HepG2 (cell line): ENCODE data around the gene BAZ1A. TPM values are rescaled to one million over a fixed set of nuclear protein-coding genes. Genes with fewer than 3 reads are reported as not detected.

Experiments
- ATAC-seq: fragments of 200-7000 bp; cut with Tn5 transposase; 3 replicates; pipeline ENCODE4 v1.9.1; 2020; ENCODE audit warnings: mild to moderate bottlenecking, moderate library complexity
- BruUV-seq: library from RNA; stranded (reverse); fragments of 400-500 nt; replicated peaks from 2 replicates; lab custom pipeline; 2021; lab: Mats Ljungman, UMichigan
- CTCF ChIA-PET: fragments of 300-600 bp; formaldehyde crosslinking; extraction: SDS; loops from one replicate; lab custom pipeline; 2021; ENCODE audit warnings: low total read pairs, inconsistent platforms, low intra/inter-chr PET ratio; lab: Yijun Ruan, JAX
- POLR2A ChIA-PET: fragments of 350-600 bp; sonication (Branson Sonifier 250); formaldehyde crosslinking; loops from one replicate; lab custom pipeline; 2020; ENCODE audit warnings: antibody characterized with exemption, inconsistent platforms; lab: Yijun Ruan, JAX
- DNase-seq: peaks from one replicate; pipeline ENCODE4 v3.0.0-alpha.2; 2015; ENCODE audit warnings: low spot score
- FAIRE-seq: peaks from 3 replicates; lab custom pipeline; 2011; peaks lifted over from hg19 to GRCh38; lab: Jason Lieb, UNC
- H2AFZ ChIP-seq: one replicate; pipeline ENCODE4 v1.6.1; 2011; ENCODE audit warnings: low read length, inconsistent platforms
- H3K27ac ChIP-seq: fragments of 300-600 bp; 3 replicates; pipeline ENCODE4 v1.8.0; 2011; ENCODE audit warnings: mixed run types, mild to moderate bottlenecking, mixed read lengths, low read length, inconsistent platforms; ENCODE audit not compliant: insufficient read depth; ENCODE audit errors: extremely low read length
- H3K27me3 ChIP-seq, 2 experiments: fragments of 200-600 bp in 1 of 2; 2 replicates in 1 of 2; 3 replicates in 1 of 2; pipeline versions ENCODE4 v1.6.0 to v1.8.0; 2011; ENCODE audit warnings: low read length in 2 of 2, mild to moderate bottlenecking in 2 of 2, moderate library complexity in 2 of 2, inconsistent platforms in 1 of 2; ENCODE audit not compliant: insufficient read depth in 2 of 2, control insufficient read depth in 1 of 2
- H3K36me3 ChIP-seq, 2 experiments: fragments of 200-600 bp in 1 of 2; replicated peaks in 1 of 2; 2 replicates in 1 of 2; 3 replicates in 1 of 2; pipeline versions ENCODE4 v1.5.1 to v1.8.0; 2011; ENCODE audit warnings: low read length in 2 of 2, inconsistent platforms in 1 of 2; ENCODE audit not compliant: insufficient read depth in 2 of 2, control insufficient read depth in 1 of 2
- H3K4me1 ChIP-seq: 2 replicates; pipeline ENCODE4 v1.5.1; 2012; ENCODE audit warnings: low read length, inconsistent platforms; ENCODE audit not compliant: insufficient read depth
- H3K4me2 ChIP-seq: 2 replicates; pipeline ENCODE4 v1.6.0; 2011; ENCODE audit warnings: low read depth, low read length, inconsistent platforms
- H3K4me3 ChIP-seq, 3 experiments: fragments of 200-600 bp in 1 of 3; sonication (generic), shearing (Covaris generic) in 1 of 3; replicated peaks in 1 of 3; 2 replicates each; pipeline ENCODE4 v1.5.1; 2011 to 2016; ENCODE audit warnings: low read length in 3 of 3, inconsistent platforms in 2 of 3, low read depth in 2 of 3, mild to moderate bottlenecking in 2 of 3, control low read depth in 1 of 3, mixed read lengths in 1 of 3; ENCODE audit not compliant: insufficient read depth in 1 of 3
- H3K79me2 ChIP-seq: one replicate; pipeline ENCODE4 v1.6.1; 2011; ENCODE audit warnings: low read length, inconsistent platforms; ENCODE audit not compliant: insufficient read depth
- H3K9ac ChIP-seq: 2 replicates; pipeline ENCODE4 v1.6.0; 2011; ENCODE audit warnings: mild to moderate bottlenecking, low read depth, low read length, inconsistent platforms; ENCODE audit not compliant: insufficient read depth
- H3K9me3 ChIP-seq: 2 replicates; pipeline ENCODE4 v1.5.1; 2012; ENCODE audit warnings: mild to moderate bottlenecking, low read length
- H4K20me1 ChIP-seq: 2 replicates; pipeline ENCODE4 v1.6.0; 2011; ENCODE audit warnings: inconsistent platforms, mild to moderate bottlenecking, low read length, moderate library complexity; ENCODE audit not compliant: insufficient read depth
- ARNT2 ChIP-seq: sonication (generic); formaldehyde crosslinking; IDR thresholded peaks from 2 replicates; pipeline ENCODE4 v1.8.0; 2022; ENCODE audit warnings: mild to moderate bottlenecking, low read depth, missing genetic modification reagents, moderate library complexity
- BCL6 ChIP-seq: IDR thresholded peaks from 2 replicates; pipeline ENCODE4 v1.6.1; 2016; ENCODE audit warnings: missing genetic modification reagents, missing compliant biosample characterization
- ELF1 ChIP-seq: sonication (generic); formaldehyde crosslinking; IDR thresholded peaks from 2 replicates; pipeline ENCODE4 v1.4.0; 2020; ENCODE audit warnings: missing genetic modification reagents
- KLF12 ChIP-seq: sonication (generic); formaldehyde crosslinking; IDR thresholded peaks from 2 replicates; pipeline ENCODE4 v1.4.0; 2020; ENCODE audit warnings: missing genetic modification reagents, borderline replicate concordance
- RBAK ChIP-seq: sonication (generic); formaldehyde crosslinking; IDR thresholded peaks from 2 replicates; pipeline ENCODE4 v1.5.1; 2020; ENCODE audit warnings: mild to moderate bottlenecking, missing genetic modification reagents
- SRSF1 ChIP-seq: fragments of 200-400 bp; formaldehyde crosslinking; optimal IDR thresholded peaks from 2 replicates; pipeline ENCODE3; 2017; ENCODE audit warnings: mild to moderate bottlenecking, low read depth, low read length, moderate library complexity
- SRY ChIP-seq: sonication (generic); formaldehyde crosslinking; IDR thresholded peaks from 2 replicates; pipeline ENCODE4 v1.8.0; 2022; ENCODE audit warnings: mild to moderate bottlenecking, missing genetic modification reagents
- TOE1 ChIP-seq: sonication (generic); formaldehyde crosslinking; IDR thresholded peaks from 2 replicates; pipeline ENCODE4 v1.4.0; 2020; ENCODE audit warnings: mild to moderate bottlenecking, missing genetic modification reagents
- ZFP36 ChIP-seq: fragments of 150-350 bp; IDR thresholded peaks from 2 replicates; pipeline ENCODE4 v1.6.1; 2018; ENCODE audit warnings: borderline replicate concordance, low read length, low read depth; ENCODE audit not compliant: partially characterized antibody
- ZNF547 ChIP-seq: sonication (generic); formaldehyde crosslinking; IDR thresholded peaks from 2 replicates; pipeline ENCODE4 v1.5.1; 2020; ENCODE audit warnings: mild to moderate bottlenecking, missing genetic modification reagents
- ZNF674 ChIP-seq: sonication (generic); formaldehyde crosslinking; IDR thresholded peaks from 2 replicates; pipeline ENCODE4 v1.5.0; 2020; ENCODE audit warnings: low read depth, mild to moderate bottlenecking, missing genetic modification reagents
- ZNF75D ChIP-seq: sonication (generic); formaldehyde crosslinking; IDR thresholded peaks from 2 replicates; pipeline ENCODE4 v1.8.1; 2023; ENCODE audit warnings: missing genetic modification reagents, mild to moderate bottlenecking, borderline replicate concordance
- WGBS: methylation state at CpG from one replicate; pipeline ENCODE4 v1.1.6; 2017; ENCODE audit warnings: low lambda C conversion rate; 5-methylcytosine and 5-hydroxymethylcytosine counted together
- in situ Hi-C: cut with HindIII; loops from 2 replicates; pipeline ENCODE4 v1.10.0; 2017; ENCODE audit warnings: low pct_unique_long_range_greater_than_20kb; ENCODE audit not compliant: extremely low pct_ligation_motif_present
- intact Hi-C: fragments of 100-400 bp; cut with micrococcal nuclease; formaldehyde crosslinking; loops from one replicate; pipeline ENCODE4 v1.10.0; 2022; ENCODE audit not compliant: unreplicated experiment
- polyA plus RNA-seq, 8 experiments: library from polyadenylated mRNA; depleted of rRNA in 3 of 8; stranded (reverse) in 7 of 8; unstranded in 1 of 8; fragments of >200 nt; fragmentation: Illumina TruSeq in 4 of 8; extraction: Trizol in 4 of 8; gene quantifications; 2 replicates each; pipeline versions ENCODE4 v1.2.1 to v1.2.3, GENCODE V29; 2011 to 2016; ENCODE audit warnings: low read depth in 4 of 8, missing spikeins in 1 of 8, mixed read lengths in 1 of 8; ENCODE audit not compliant: insufficient read depth in 1 of 8
- total RNA-seq, 5 experiments: library from RNA; depleted of rRNA; stranded (reverse); fragments of >200 nt; fragmentation: Illumina TruSeq; extraction: Trizol; gene quantifications; 2 replicates each; pipeline ENCODE4 v1.2.3, GENCODE V29; 2016; ENCODE audit warnings: low read depth in 1 of 5
- TF ChIP-seq, protein P1 (sequence below): sonication (generic); formaldehyde crosslinking; IDR thresholded peaks from 2 replicates; pipeline ENCODE4 v1.5.1; 2020; ENCODE audit warnings: mild to moderate bottlenecking, missing genetic modification reagents

BAZ1A gene
- total and polyA plus RNA-seq, 2 of the 13 experiments (the other 11 are each of a cell fraction or from before 2014, with no cell fraction given): 20.9 to 56.8 TPM

DNA sequence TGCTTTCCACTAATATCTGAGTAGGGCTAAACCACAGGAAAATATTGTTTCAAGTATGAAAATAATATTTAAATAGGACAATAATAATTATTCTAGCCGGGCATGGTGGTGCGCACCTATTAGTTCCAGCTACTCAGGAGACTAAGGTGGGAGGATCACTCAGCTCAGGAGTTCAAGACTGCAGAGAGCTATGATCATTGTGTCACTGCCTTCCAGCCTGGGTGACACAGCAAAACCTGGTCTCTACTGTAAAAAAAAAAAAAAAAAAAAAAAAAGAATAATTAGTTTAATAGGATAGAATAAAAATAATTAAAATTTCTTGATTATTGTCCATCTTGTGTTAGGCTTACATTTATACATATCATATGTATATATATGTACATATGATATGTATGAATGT, 38.5 kb upstream of the BAZ1A start:
- Histone ChIP-seq H3K79me2 (no peaks in the 10 kb centered on the region), H3K4me1 (no peaks in the 10 kb centered on the region), H2AFZ (no peak overlapping the region), H3K4me2 (no peak overlapping the region), H3K27me3 (no peaks in the 10 kb centered on the region), H3K36me3 (no peaks in the 10 kb centered on the region), H4K20me1 (no peaks in the 10 kb centered on the region), H3K4me3 (no peak overlapping the region), H3K9ac (no peak overlapping the region), H3K27ac (no peak overlapping the region)
- intact Hi-C loops: loop anchor here (10.0 kb wide), 1 partner anchor 239 kb away; no protein-coding TSS in a partner anchor
- ATAC-seq: no peak
- in situ Hi-C loops: no loop called here
- DNase-seq: no peak
- no peak for FAIRE-seq
- ChIA-PET POLR2A (no interaction called here), CTCF (no interaction called here)
- BruUV-seq: no TSS peak
- WGBS: 94% methylated on average over 2 of the region's 2 CpGs
- no peak for TF ChIP-seq SRSF1
- TF ChIP-seq, all 625 proteins: peak for 0
- H3K9me3 ChIP-seq: no peaks in the 10 kb centered on the region

DNA sequence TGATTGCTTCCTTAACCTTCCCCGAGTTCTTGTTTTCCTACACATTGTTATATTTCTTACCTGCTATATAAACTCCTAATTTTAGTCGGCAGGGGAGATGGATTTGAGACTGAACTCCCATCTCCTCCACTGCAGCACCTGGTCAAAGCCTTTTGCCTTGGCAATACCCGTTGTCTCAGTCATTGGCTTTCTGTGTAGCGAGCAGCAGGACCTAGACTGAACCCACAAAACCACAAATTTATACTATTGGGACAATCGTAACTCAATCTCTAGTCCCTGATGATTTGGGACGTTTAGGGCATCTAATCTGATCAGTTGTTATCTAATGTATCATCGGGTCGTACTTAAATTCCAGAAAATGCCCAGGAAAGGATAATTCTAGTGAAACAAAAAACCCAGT, 37.8 kb upstream of the BAZ1A start:
- in situ Hi-C loops (no loop called here), intact Hi-C loops (loop anchor here (10.0 kb wide), 1 partner anchor 238 kb away; no protein-coding TSS in a partner anchor)
- ATAC-seq (no peak), FAIRE-seq (no peak), DNase-seq (no peak)
- H3K4me2 ChIP-seq: no peak overlapping the region
- H3K27me3 ChIP-seq: no peaks in the 10 kb centered on the region
- ChIA-PET CTCF (no interaction called here), POLR2A (no interaction called here)
- H3K9ac ChIP-seq: no peak overlapping the region
- H3K27ac ChIP-seq: no peak overlapping the region
- no peak for TF ChIP-seq ELF1 (CRISPR knock-in tag)
- TF ChIP-seq BCL6 (CRISPR knock-in tag): no peak
- no peak for TF ChIP-seq ZNF674 (CRISPR knock-in tag)
- no peak for TF ChIP-seq ARNT2 (CRISPR knock-in tag)
- no peak for TF ChIP-seq SRY (CRISPR knock-in tag)
- no peak for TF ChIP-seq ZFP36
- TF ChIP-seq TOE1 (CRISPR knock-in tag): no peak
- TF ChIP-seq ZNF547 (CRISPR knock-in tag): no peak
- TF ChIP-seq KLF12: no peak
- no peak for TF ChIP-seq RBAK
- TF ChIP-seq ZNF75D (CRISPR knock-in tag): no peak
- TF ChIP-seq, protein P1, sequence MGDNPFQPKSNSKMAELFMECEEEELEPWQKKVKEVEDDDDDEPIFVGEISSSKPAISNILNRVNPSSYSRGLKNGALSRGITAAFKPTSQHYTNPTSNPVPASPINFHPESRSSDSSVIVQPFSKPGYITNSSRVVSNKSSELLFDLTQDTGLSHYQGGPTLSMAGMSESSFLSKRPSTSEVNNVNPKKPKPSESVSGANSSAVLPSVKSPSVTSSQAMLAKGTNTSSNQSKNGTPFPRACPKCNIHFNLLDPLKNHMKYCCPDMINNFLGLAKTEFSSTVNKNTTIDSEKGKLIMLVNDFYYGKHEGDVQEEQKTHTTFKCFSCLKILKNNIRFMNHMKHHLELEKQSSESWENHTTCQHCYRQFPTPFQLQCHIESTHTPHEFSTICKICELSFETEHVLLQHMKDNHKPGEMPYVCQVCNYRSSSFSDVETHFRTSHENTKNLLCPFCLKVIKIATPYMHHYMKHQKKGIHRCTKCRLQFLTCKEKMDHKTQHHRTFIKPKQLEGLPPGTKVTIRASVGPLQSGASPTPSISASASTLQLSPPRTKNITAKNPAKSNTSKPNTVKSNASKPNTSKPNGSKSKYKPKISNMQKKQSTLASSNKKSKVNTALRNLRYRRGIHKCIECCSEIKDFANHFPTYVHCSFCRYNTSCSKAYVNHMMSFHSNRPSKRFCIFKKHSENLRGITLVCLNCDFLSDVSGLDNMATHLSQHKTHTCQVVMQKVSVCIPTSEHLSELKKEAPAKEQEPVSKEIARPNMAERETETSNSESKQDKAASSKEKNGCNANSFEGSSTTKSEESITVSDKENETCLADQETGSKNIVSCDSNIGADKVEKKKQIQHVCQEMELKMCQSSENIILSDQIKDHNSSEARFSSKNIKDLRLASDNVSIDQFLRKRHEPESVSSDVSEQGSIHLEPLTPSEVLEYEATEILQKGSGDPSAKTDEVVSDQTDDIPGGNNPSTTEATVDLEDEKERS: no peak
- H3K9me3 ChIP-seq: no peaks in the 10 kb centered on the region
- no TSS peak for BruUV-seq
- WGBS: 69% methylated on average over 8 of the region's 8 CpGs
- H4K20me1 ChIP-seq: no peaks in the 10 kb centered on the region
- H3K4me1 ChIP-seq: no peaks in the 10 kb centered on the region
- no peak overlapping the region for H2AFZ ChIP-seq
- no peaks in the 10 kb centered on the region for H3K79me2 ChIP-seq
- no peaks in the 10 kb centered on the region for H3K36me3 ChIP-seq
- no peak overlapping the region for H3K4me3 ChIP-seq
